Measurements from ENCODE around the gene COL4A6.
"Not testable (repeated sequence)": the region's sequence is repeated elsewhere in the genome, so short reads cannot be mapped to it uniquely, and the experiment has no call there.

DNA sequence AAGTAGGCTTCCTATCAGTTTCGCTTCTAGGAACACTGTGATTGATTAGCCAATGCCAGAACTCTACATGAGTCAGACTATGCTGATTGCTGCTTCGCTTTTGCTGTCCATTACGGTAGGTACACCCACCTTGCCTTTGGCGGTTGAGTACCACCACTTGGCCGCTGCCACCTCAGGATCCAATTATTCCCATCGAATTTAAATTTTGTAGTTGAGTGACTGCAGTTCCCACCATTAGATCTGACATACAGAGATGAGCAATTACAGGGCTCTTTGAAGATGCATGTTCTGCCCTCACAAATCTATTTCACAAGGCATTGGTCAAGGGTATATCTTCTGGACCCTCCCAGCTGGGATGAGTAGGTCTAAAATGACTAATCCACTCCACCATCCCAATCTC, 43.3 kb upstream of the COL4A6 start:
- TF ChIP-seq, protein P1, sequence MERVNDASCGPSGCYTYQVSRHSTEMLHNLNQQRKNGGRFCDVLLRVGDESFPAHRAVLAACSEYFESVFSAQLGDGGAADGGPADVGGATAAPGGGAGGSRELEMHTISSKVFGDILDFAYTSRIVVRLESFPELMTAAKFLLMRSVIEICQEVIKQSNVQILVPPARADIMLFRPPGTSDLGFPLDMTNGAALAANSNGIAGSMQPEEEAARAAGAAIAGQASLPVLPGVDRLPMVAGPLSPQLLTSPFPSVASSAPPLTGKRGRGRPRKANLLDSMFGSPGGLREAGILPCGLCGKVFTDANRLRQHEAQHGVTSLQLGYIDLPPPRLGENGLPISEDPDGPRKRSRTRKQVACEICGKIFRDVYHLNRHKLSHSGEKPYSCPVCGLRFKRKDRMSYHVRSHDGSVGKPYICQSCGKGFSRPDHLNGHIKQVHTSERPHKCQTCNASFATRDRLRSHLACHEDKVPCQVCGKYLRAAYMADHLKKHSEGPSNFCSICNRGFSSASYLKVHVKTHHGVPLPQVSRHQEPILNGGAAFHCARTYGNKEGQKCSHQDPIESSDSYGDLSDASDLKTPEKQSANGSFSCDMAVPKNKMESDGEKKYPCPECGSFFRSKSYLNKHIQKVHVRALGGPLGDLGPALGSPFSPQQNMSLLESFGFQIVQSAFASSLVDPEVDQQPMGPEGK (CRISPR knock-in tag; IDR thresholded peaks at IDR 0.05; ENCODE audit: borderline replicate concordance) = not testable (repeated sequence)
- not testable (repeated sequence) for TF ChIP-seq TOX (CRISPR knock-in tag; IDR thresholded peaks at IDR 0.05; ENCODE audit: borderline replicate concordance); ZC3H10 (CRISPR knock-in tag; IDR thresholded peaks at IDR 0.05)
